Measurements from ENCODE around the gene PRPF6. TPM values are rescaled to one million over a fixed set of nuclear protein-coding genes. Genes with fewer than 3 reads are reported as not detected.
A peak's percentile ranks its signal among the peaks of the same experiment; 100 is the strongest.

The PRPF6 gene
- total and polyA plus RNA-seq, 2 of the 13 experiments (the other 11 are each of a cell fraction or from before 2014, with no cell fraction given): 63.7 to 101 TPM

DNA sequence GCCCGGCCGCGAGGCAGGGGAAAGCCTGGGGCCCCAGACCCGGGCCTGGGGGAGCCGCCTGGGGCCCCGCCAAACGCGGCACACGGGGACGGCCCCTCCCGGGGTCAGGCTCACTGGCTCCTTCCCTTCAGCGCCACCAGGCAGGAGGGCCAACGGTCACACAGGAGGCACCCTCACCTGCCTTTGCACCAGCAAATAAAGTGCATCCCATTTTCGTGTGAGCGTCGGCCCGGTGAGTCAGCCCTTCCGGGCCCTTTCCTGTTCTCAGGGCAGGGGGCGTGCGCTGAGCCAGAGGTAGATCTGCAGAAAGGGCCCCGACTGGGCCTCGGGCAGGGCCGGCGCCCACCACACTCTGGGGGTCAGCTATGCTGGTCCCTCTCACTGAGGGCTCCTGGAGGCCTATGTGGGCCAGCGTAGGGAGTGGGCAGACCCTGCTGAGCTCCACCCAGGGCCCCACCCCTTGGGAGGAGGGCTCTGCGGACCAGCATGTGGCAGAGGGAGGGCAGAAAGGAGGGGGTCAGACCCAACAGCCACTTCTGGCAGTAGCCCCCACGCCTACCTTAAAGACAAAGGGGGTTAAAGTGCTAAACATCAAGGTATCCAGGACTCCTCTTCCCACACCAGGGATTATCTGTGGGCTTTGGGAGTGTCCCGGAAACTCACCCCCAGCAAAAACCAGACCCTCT is 23.8 kb upstream of the PRPF6 start (continued):
- no peak for TF ChIP-seq TRIM22 (IDR thresholded peaks at IDR 0.05)
- TF ChIP-seq TAF15 (IDR thresholded peaks at IDR 0.05; ENCODE audit: low read depth, low read length, poor library complexity, severe bottlenecking): peak; percentile 93
- no peak for TF ChIP-seq EHMT2 (IDR thresholded peaks at IDR 0.05; ENCODE audit: borderline replicate concordance, low read depth, low read length)
- TF ChIP-seq ZNF264 (CRISPR knock-in tag; IDR thresholded peaks at IDR 0.05): no peak
- peak; percentile 91 for TF ChIP-seq SALL1 (CRISPR knock-in tag; IDR thresholded peaks at IDR 0.05)
- TF ChIP-seq ARNT (IDR thresholded peaks at IDR 0.05): no peak
- TF ChIP-seq HNF1A (IDR thresholded peaks at IDR 0.05; ENCODE audit: low read depth): no peak
- TF ChIP-seq HNF1A (CRISPR knock-in tag; IDR thresholded peaks at IDR 0.05; ENCODE audit: borderline replicate concordance): 0 out of 2 replicates have a peak, but pooled peaks have one; percentile 61
- TF ChIP-seq ZBTB33 (CRISPR knock-in tag; IDR thresholded peaks at IDR 0.05): no peak
- no peak; the same call in 1 of the 2 replicates for TF ChIP-seq E2F5 (CRISPR knock-in tag; conservative IDR thresholded peaks at IDR 0.05)
- TF ChIP-seq ZNF550 (CRISPR knock-in tag; IDR thresholded peaks at IDR 0.05; ENCODE audit: borderline replicate concordance): no peak
- TF ChIP-seq ZNF768 (CRISPR knock-in tag; IDR thresholded peaks at IDR 0.05): no peak; the same call in 1 of the 2 replicates
- TF ChIP-seq NFE2 (CRISPR knock-in tag; IDR thresholded peaks at IDR 0.05): peak; percentile 54; the same call in 1 of the 2 replicates
- TF ChIP-seq ZNF703 (CRISPR knock-in tag; IDR thresholded peaks at IDR 0.05; ENCODE audit: borderline replicate concordance): no peak
- TF ChIP-seq, protein P1, sequence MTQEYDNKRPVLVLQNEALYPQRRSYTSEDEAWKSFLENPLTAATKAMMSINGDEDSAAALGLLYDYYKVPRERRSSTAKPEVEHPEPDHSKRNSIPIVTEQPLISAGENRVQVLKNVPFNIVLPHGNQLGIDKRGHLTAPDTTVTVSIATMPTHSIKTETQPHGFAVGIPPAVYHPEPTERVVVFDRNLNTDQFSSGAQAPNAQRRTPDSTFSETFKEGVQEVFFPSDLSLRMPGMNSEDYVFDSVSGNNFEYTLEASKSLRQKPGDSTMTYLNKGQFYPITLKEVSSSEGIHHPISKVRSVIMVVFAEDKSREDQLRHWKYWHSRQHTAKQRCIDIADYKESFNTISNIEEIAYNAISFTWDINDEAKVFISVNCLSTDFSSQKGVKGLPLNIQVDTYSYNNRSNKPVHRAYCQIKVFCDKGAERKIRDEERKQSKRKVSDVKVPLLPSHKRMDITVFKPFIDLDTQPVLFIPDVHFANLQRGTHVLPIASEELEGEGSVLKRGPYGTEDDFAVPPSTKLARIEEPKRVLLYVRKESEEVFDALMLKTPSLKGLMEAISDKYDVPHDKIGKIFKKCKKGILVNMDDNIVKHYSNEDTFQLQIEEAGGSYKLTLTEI (CRISPR knock-in tag; conservative IDR thresholded peaks at IDR 0.05): no peak
- TF ChIP-seq NPAS2 (CRISPR knock-in tag; IDR thresholded peaks at IDR 0.05; ENCODE audit: borderline replicate concordance): no peak
- TF ChIP-seq ZSCAN20 (CRISPR knock-in tag; IDR thresholded peaks at IDR 0.05; ENCODE audit: borderline replicate concordance): no peak; the same call in 1 of the 2 replicates
- TF ChIP-seq ZNF746 (CRISPR knock-in tag; IDR thresholded peaks at IDR 0.05): peak; percentile 98
- TF ChIP-seq ZNF451 (CRISPR knock-in tag; IDR thresholded peaks at IDR 0.05): 0 out of 2 replicates have a peak, but pooled peaks have one; percentile 14

Measured in HepG2 (cell line).